ENCODE results near the gene GPAT2.
"Not testable (repeated sequence)": the region's sequence is repeated elsewhere in the genome, so short reads cannot be mapped to it uniquely, and the experiment has no call there.

The GPAT2 gene

DNA sequence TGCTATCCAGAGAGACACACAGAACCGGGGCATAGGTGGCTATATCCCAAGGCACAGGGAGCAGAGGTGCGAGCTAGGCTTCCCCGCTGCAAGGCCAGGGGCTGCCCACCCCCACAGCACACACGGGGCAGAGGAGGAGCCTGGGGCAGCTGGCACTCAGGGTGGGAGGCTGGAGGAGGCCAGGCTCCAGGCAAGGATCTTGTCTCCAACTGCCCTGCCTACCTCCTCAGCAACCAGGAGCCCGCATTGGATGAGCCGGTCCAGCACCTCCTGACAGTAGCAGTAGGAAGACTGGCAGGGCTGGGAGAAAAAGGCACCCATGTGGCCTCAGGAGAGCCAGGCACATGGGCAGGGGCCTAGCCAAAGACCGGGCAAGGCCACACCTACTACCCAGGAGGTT is 11.0 kb downstream of the GPAT2 start:
- DNase-seq (ENCODE audit: low spot score) = not testable (repeated sequence)

- DNase-seq (ENCODE audit: low spot score) = peak; percentile 70
These were observed 11.8 kb downstream of the GPAT2 start for GRCh38 chr2:96022701-96023447.

DNA sequence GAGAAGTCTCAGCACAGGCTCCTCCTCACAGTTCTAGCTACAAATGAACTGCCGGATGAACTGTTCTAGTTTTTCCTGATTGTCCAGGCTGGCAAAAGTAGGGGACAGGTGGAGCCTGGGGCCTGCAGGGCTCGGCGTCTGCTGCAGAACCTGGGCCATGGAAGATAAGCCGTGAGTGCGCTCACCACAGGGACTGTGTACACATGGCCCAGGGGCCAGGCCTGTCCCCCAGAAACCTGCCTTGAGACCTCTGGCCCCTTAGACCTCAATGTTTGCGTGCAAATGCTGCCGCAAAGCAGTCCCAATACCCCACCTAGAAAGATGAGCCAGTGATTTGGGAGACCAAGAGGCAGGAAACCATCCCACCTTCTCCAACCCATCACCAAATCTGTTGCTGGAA is 12.6 kb downstream of the GPAT2 start:
- DNase-seq (ENCODE audit: low spot score) = not testable (repeated sequence)

DNA sequence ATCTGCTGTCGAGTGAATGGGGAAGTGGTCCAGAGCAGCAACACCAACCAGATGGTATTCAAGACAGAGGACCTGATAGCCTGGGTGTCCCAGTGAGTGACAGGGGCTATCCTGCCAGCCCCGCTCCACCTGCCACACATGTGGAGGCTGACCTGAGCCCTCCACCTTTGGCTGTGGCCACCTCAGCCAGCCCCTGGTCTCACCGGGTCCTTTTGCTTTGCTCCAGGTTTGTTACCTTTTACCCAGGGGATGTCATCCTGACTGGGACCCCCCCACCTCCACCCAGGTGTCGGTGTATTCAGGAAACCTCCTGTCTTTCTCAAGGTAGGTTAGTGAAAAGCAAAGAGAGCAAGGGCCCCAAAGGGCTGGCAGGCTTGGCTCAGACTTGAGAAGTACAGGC is 13.6 kb downstream of the GPAT2 start:
- not testable (repeated sequence) for DNase-seq (ENCODE audit: low spot score)

GRCh38 chr2:96019909-96020590 is 14.7 kb downstream of the GPAT2 start:
- not testable (repeated sequence) for DNase-seq (ENCODE audit: low spot score)

DNA sequence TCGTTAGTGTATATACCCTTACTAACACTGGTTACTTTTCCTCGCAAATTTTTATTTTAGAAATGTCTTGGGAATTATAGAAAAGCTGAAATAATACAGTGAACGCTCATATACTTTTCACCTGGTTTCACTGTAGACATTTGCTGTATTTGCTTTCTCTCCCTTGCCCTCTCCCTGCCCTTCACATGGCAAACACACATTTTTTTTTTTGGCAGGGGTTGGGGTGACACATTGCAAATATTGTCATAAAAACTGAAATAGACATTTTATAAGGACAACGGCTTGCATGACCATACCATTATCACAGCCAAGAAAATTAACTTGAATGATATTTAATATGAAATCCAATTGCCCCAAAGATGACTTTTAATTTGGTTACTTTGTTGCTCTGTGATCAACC is 18.4 kb downstream of the GPAT2 start:
- DNase-seq (ENCODE audit: low spot score) = not testable (repeated sequence)

DNA sequence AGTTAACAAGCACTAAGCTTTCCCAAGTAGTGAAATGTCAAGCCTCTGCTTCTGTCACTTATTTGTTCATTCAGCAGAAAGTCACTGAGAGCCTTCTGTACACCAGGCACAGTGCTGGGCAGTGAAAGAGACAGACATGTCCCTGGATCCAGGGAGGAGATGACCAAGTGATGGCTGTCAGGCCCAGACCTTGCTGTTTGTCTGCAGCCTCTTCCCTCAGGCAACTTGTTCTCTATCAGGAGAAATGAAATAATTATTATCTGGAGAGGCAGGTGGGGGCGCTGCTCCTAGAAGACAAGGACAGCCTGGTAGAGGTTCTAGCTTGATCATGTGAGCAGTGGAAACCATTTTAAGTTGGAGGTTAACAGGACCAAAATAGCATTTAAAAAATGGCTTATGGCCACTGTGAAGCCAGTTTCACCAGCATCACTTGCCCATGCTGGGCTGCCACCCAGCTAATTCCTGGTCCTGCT is 21.9 kb downstream of the GPAT2 start:
- not testable (repeated sequence) for DNase-seq (ENCODE audit: low spot score)

- not testable (repeated sequence) for DNase-seq (ENCODE audit: low spot score)
These were observed 22.5 kb downstream of the GPAT2 start for GRCh38 chr2:96012086-96012791.

DNA sequence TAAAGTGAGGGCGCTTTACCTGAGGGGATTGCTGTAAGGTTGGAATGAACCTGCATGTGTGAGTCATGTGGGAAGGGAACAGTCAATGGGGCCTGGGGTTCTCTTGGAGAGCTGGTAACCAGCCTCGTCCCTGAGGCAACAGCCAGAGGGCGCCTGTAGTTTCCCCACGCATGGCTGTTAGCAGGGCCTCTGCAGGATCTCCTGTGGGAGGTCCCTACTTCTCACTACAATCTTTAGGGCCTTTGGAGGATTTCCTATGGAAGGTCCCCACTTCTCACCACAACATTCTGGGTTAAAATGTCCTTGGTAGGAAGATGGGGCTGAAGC is 23.6 kb downstream of the GPAT2 start:
- not testable (repeated sequence) for DNase-seq (ENCODE audit: low spot score)

DNA sequence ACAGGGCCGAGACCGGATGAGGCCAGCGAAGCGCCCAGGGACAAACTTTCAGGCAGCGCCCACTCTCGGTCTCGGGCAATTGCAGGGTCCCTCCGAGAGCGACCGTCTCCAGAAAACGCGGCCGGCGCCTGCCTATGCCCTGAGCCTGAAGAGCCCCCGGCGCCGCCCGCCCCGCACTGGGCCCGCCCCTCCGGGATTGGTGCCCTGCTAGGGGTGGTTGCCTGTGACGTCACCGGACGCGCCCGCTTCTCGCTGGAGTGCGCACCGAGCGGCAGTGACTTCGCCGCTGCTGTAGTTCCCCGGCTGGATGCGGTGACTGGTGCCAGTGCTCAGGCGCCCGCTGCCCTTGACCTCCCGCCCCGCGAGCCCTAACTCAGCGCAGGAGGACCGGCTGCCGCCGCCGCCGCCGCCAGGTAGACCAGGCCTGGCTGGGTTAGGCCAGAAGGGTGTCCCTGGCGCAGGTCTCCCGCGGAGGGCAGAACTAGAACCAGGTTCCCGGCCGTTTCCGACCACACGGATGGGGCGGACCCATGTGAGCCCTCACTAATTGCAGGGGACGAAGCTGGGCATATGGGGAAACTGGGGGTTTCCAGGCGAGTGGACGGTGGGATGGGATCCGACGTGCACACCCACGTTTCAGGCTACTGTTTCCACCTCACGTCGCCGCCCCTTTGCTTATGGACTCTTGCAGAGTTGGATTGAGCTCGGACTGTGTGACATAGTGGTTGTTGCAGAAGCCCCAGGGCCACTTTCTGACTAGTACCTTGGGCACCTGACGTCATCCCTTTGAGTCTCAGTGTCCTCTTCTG is 24.2 kb downstream of the GPAT2 start:
- DNase-seq (ENCODE audit: low spot score) = peak; percentile 77

- not testable (repeated sequence) for DNase-seq (ENCODE audit: low spot score)
These were observed 24.9 kb downstream of the GPAT2 start for GRCh38 chr2:96009833-96010232.

- not testable (repeated sequence) for DNase-seq (ENCODE audit: low spot score)
These were observed 26.7 kb downstream of the GPAT2 start for GRCh38 chr2:96008051-96008450.

- DNase-seq (ENCODE audit: low spot score) = not testable (repeated sequence)
These were observed 28.5 kb downstream of the GPAT2 start for GRCh38 chr2:96006248-96006647.

DNA sequence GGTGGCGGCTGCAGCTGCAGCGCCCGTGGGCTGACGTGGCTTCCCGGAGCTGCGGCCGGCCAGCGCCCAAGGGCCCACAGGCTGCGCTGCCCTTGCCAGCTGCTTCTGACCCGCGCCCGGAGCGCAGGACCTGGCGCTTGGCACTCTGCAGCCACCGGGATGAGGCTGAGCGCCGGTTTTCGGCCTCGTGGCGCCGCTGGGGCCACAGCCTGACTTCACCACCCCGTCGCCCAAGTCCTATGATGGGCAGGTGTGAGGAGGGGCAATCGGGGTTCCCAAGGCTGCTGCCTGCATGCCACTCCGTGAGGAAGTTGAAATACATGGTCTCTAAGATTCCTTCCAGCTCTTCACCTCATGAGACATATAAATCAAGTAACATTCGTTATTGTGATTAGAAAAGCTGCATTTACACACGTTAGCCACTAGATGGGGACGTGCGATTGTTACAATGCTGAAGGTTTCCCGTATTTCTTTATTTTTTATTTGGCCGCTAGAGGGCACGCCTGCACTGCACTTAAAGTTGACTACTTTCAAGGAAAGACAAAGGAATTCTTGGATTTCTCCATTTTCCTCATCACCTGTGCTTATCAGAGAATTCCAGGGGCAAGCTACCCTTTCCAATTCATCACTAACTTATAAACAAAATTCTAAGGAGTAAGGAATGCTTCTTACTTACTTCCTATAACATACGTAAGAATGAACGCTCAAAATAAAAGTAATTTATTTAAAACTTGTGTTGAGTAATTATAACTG is 42.0 kb downstream of the GPAT2 start:
- DNase-seq (ENCODE audit: low spot score) = peak; percentile 59

DNA sequence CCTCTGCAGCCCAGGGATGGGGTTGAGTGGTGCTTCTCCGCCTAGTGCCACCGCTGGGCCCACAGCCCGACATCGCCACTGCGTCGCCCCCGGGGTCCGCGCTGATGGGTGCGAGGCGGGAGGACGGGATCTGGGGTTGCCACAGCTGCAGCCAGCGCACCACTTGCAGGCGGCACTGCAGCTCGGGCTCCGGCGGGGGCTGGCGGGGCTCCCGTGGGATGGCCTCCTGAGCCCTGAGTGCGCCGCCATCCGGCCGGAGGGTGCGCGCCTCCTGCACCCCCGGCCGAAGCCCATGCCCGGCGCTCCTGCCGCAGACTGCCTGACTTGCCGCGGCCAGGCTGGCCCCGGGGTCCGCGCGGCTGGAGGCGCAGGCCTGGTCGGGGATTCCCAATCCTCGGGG is 42.6 kb downstream of the GPAT2 start:
- not testable (repeated sequence) for DNase-seq (ENCODE audit: low spot score)

GRCh38 chr2:95991351-95992094 is 43.2 kb downstream of the GPAT2 start, which contains the start of gene ANKRD36C:
ANKRD36C (minus strand) TSS chr2:95991824; CDS start chr2:95991708, 116 bp downstream.
- peak; percentile 23 for DNase-seq (ENCODE audit: low spot score)

GRCh38 chr2:95990884-95991283 is 43.8 kb downstream of the GPAT2 start:
- not testable (repeated sequence) for DNase-seq (ENCODE audit: low spot score)
